Esophagus squamous epithelium (tissue), 4 donors: ENCODE results near the gene EFNA4.

Source experiments
- CTCF ChIP-seq, 6 experiments: fragments of 450-650 bp in 4 of 6; fragments of 200-600 bp in 2 of 6; sonication (generic) in 2 of 6; IDR thresholded peaks; one replicate each; pipeline ENCODE4 v1.5.1; 2016 to 2019; ENCODE audit warnings: antibody characterized with exemption in 6 of 6, mild to moderate bottlenecking in 4 of 6, moderate library complexity in 4 of 6
- POLR2A ChIP-seq, 4 donors: fragments of 450-650 bp; IDR thresholded peaks; one replicate each; pipeline ENCODE4 v1.6.1; 2017; ENCODE audit warnings: antibody characterized with exemption in 4 of 4, mild to moderate bottlenecking in 4 of 4, moderate library complexity in 3 of 4

- no peak for TF ChIP-seq CTCF (IDR thresholded peaks at IDR 0.05)
- TF ChIP-seq POLR2A (IDR thresholded peaks at IDR 0.05), result no peak
Measured at GRCh38 chr1:155066777-155067176, 3.2 kb downstream of the EFNA4 start.
